OCI-LY3 (cell line): ENCODE data around the gene CACNG7.

ENCODE experiments used
- EZH2phosphoT487 ChIP-seq: fragments of 200-600 bp; shearing (Covaris generic); IDR thresholded peaks from 2 replicates; pipeline ENCODE4 v1.6.1; 2018; ENCODE audit warnings: antibody characterized with exemption, mixed run types, low read depth
- TF ChIP-seq, protein P1 (sequence below): fragments of 200-600, 300-600 bp; sonication (generic); IDR thresholded peaks from 2 replicates; pipeline ENCODE4 v1.5.1; 2014; ENCODE audit warnings: antibody characterized with exemption, low read length, low read depth

- TF ChIP-seq, protein P1, sequence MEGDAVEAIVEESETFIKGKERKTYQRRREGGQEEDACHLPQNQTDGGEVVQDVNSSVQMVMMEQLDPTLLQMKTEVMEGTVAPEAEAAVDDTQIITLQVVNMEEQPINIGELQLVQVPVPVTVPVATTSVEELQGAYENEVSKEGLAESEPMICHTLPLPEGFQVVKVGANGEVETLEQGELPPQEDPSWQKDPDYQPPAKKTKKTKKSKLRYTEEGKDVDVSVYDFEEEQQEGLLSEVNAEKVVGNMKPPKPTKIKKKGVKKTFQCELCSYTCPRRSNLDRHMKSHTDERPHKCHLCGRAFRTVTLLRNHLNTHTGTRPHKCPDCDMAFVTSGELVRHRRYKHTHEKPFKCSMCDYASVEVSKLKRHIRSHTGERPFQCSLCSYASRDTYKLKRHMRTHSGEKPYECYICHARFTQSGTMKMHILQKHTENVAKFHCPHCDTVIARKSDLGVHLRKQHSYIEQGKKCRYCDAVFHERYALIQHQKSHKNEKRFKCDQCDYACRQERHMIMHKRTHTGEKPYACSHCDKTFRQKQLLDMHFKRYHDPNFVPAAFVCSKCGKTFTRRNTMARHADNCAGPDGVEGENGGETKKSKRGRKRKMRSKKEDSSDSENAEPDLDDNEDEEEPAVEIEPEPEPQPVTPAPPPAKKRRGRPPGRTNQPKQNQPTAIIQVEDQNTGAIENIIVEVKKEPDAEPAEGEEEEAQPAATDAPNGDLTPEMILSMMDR, result no peak
- TF ChIP-seq EZH2phosphoT487, result no peak
Observed at GRCh38 chr19:53879140-53880081, 29.7 kb upstream of the CACNG7 start.
